Activated T-helper 1 cell treated with anti-CD3 and anti-CD28 coated beads, Interleukin-12 subunit alpha, Interleukin-12 subunit beta, Interleukin-2, Interleukin-4 antibody, amounts not matched to agents 30 ng/mL and 10 ng/mL and 1 ng/mL, durations not matched to agents 14 hours and 24 hours and 36 hours (primary cell): ENCODE results near the gene SYN1. TPM values are rescaled to one million over a fixed set of nuclear protein-coding genes. Genes with fewer than 3 reads are reported as not detected.

Experiments used
- DNase-seq: peaks from one replicate; pipeline ENCODE4 v3.0.0; 2021; ENCODE audit warnings: low spot score
- H3K27ac Mint-ChIP-seq: one replicate; pipeline ENCODE4 v1.8.0; 2021; ENCODE audit warnings: mild to moderate bottlenecking, mixed read lengths
- H3K27me3 Mint-ChIP-seq: one replicate; pipeline ENCODE4 v1.8.0; 2022; ENCODE audit warnings: mild to moderate bottlenecking, moderate library complexity, mixed read lengths; ENCODE audit not compliant: insufficient read depth
- H3K36me3 Mint-ChIP-seq: one replicate; pipeline ENCODE4 v1.8.0; 2021; ENCODE audit warnings: low read depth, mixed read lengths
- H3K4me1 Mint-ChIP-seq: one replicate; pipeline ENCODE4 v1.8.0; 2021; ENCODE audit warnings: low read depth, mixed read lengths
- H3K4me3 Mint-ChIP-seq: one replicate; pipeline ENCODE4 v1.8.0; 2021; ENCODE audit warnings: mild to moderate bottlenecking, moderate library complexity, mixed read lengths
- H3K9me3 Mint-ChIP-seq: one replicate; pipeline ENCODE4 v1.8.0; 2021; ENCODE audit warnings: mixed read lengths
- intact Hi-C: fragments of 100-400 bp; cut with micrococcal nuclease; formaldehyde crosslinking; loops from one replicate; pipeline ENCODE4 v1.15.1; 2024
- total RNA-seq: library from RNA; stranded (reverse); gene quantifications from 2 replicates; pipeline ENCODE4 v1.2.3, GENCODE V29; 2022

Gene SYN1
- total RNA-seq, 1 donor from 2014 or later = 0.21 TPM

DNA sequence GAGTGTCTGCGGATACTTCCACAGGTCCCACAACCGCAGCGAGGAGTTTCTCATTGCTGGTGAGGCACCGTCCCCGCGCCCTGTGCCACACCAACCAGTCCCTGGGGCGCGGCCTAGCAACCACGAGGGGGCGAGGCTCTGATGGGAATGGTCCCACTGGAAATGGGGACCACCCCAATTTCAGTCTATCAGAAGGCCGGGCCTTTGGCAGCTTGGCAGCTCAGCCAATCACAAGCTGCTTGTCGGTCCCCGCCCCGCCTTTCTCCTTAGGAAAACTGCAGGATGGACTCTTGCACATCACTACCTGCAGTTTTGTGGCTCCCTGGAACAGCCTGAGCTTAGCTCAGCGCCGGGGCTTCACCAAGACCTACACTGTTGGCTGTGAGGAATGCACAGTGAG is 34.4 kb downstream of the SYN1 start:
- peaks cover 5% of the 10 kb centered on the region for H3K36me3 Mint-ChIP-seq
- H3K4me3 Mint-ChIP-seq = no peak overlapping the region
- no peaks in the 10 kb centered on the region for H3K9me3 Mint-ChIP-seq
- no peak overlapping the region for H3K27ac Mint-ChIP-seq
- DNase-seq = no peak
- no peaks in the 10 kb centered on the region for H3K27me3 Mint-ChIP-seq
- peaks cover 28% of the 10 kb centered on the region for H3K4me1 Mint-ChIP-seq
- intact Hi-C loops = no loop called here

DNA sequence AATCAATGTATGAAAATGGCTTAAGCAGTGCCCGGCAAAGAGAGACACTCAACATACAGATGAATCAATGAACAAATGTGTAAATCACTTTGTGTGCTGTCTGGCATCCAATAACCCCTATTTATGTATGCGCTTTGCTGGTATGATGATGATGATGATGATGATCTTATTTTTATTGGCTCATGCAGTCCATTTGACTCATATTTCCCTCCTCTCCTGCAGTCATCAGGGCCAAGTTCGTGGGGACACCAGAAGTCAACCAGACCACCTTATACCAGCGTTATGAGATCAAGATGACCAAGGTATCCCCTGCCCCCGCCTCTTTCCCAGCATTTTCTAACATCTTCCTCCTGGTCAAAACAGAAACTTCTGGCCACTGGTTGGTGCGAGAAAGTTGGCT is 34.9 kb downstream of the SYN1 start:
- no peaks in the 10 kb centered on the region for H3K9me3 Mint-ChIP-seq
- no peaks in the 10 kb centered on the region for H3K27me3 Mint-ChIP-seq
- no peak overlapping the region for H3K27ac Mint-ChIP-seq
- no peak overlapping the region for H3K4me3 Mint-ChIP-seq
- H3K4me1 Mint-ChIP-seq = peaks cover 32% of the 10 kb centered on the region
- DNase-seq = no peak
- intact Hi-C loops = no loop called here
- H3K36me3 Mint-ChIP-seq = peaks cover 5% of the 10 kb centered on the region

DNA sequence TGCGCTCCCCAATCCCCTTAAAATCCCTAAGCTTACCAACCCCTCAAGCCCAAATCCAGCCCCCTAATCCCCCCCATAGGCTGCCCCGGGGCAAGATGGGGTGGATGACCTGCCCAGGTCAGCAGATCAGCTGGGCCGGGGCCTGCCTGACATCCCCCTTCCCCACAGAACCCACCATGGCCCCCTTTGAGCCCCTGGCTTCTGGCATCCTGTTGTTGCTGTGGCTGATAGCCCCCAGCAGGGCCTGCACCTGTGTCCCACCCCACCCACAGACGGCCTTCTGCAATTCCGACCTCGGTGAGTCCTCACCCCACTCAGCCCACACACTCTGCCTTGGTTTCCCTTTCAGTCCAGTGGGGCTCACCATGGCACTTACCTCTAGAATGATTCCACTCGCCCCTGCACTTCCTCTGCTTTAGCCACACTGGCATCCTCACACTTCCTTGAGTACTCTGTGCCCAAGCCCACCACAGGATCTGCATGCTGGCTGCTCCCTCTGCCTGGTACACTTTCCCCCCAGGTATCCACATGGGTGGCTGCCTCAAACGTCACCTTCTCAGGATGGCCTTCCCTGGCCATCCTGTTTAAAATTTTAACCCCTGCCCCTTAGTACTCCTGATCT is 36.3 kb downstream of the SYN1 start:
- peaks cover 40% of the 10 kb centered on the region for H3K4me1 Mint-ChIP-seq
- DNase-seq = no peak
- H3K27ac Mint-ChIP-seq = peak overlapping the region; percentile 61
- no peaks in the 10 kb centered on the region for H3K9me3 Mint-ChIP-seq
- H3K36me3 Mint-ChIP-seq = peaks cover 5% of the 10 kb centered on the region
- intact Hi-C loops = no loop called here
- no peaks in the 10 kb centered on the region for H3K27me3 Mint-ChIP-seq
- H3K4me3 Mint-ChIP-seq = peak overlapping the region; percentile 61

GRCh38 chrX:47581731-47582647 is 37.7 kb downstream of the SYN1 start, which contains the start of gene TIMP1:
Gene TIMP1, plus strand, starts transcription at chrX:47582436. Its CDS starts 980 bp downstream, at chrX:47583416.
- Mint-ChIP-seq H3K9me3 (no peaks in the 10 kb centered on the region), H3K27ac (peak within 1 kb of the TSS; percentile 67)
- intact Hi-C loops = loop anchor here (1.0 kb wide), 4 partner anchors 21 to 80 kb away; partner anchors contain the start of genes ARAF and ELK1

GRCh38 chrX:47579537-47579936 is 40.1 kb downstream of the SYN1 start:
- Mint-ChIP-seq H3K27ac (peak overlapping the region; percentile 66), H3K4me1 (peaks cover 46% of the 10 kb centered on the region), H3K4me3 (peak overlapping the region; percentile 51), H3K9me3 (no peaks in the 10 kb centered on the region), H3K36me3 (peaks cover 4% of the 10 kb centered on the region), H3K27me3 (peaks cover 3% of the 10 kb centered on the region)
- peak; percentile 13 for DNase-seq
- intact Hi-C loops = no loop called here

More at GRCh38 chrX:47581731-47582647, 37.7 kb downstream of the SYN1 start, which contains the start of gene TIMP1:
- DNase-seq = peak; percentile 78
- peaks cover 4% of the 10 kb centered on the region for H3K36me3 Mint-ChIP-seq
- H3K4me3 Mint-ChIP-seq = peak within 1 kb of the TSS; percentile 67
- H3K27me3 Mint-ChIP-seq = peaks cover 3% of the 10 kb centered on the region
- H3K4me1 Mint-ChIP-seq = peaks cover 46% of the 10 kb centered on the region

GRCh38 chrX:47578692-47579091 is 41.0 kb downstream of the SYN1 start:
- H3K9me3 Mint-ChIP-seq = no peaks in the 10 kb centered on the region
- intact Hi-C loops = no loop called here
- DNase-seq = no peak
- H3K27me3 Mint-ChIP-seq = peaks cover 3% of the 10 kb centered on the region
- peaks cover 41% of the 10 kb centered on the region for H3K4me1 Mint-ChIP-seq
- peaks cover under 1% of the 10 kb centered on the region for H3K36me3 Mint-ChIP-seq
- H3K4me3 Mint-ChIP-seq = no peak overlapping the region
- no peak overlapping the region for H3K27ac Mint-ChIP-seq

- Mint-ChIP-seq H3K27ac (peak overlapping the region; percentile 18), H3K4me1 (peaks cover 33% of the 10 kb centered on the region), H3K27me3 (peaks cover 5% of the 10 kb centered on the region), H3K9me3 (no peaks in the 10 kb centered on the region), H3K36me3 (peaks cover 4% of the 10 kb centered on the region), H3K4me3 (no peak overlapping the region)
- DNase-seq = no peak
- intact Hi-C loops = no loop called here
Measured at GRCh38 chrX:47577901-47578300, 41.8 kb downstream of the SYN1 start.

DNA sequence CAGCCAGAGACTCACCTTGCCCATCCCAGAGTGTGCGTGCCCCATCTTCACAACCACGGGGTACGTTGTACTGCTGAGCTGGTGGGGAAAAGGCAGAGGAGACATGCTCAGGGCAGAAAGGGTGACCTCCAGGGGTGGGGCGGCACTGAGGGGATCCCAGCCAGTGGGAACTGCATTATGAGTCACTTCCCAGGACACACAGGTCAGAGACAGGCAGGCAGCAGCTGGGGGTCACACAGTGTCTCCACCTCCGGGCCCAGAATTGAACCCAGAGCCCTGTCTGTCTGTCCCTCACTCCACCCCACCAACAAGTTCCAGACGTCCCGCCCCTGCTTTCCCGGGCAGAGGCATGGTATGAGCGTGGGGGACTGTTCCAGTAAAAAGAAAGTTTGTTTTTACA is 42.2 kb downstream of the SYN1 start:
- no peaks in the 10 kb centered on the region for H3K9me3 Mint-ChIP-seq
- no peak overlapping the region for H3K4me3 Mint-ChIP-seq
- peaks cover 4% of the 10 kb centered on the region for H3K36me3 Mint-ChIP-seq
- no peak overlapping the region for H3K27ac Mint-ChIP-seq
- peaks cover 31% of the 10 kb centered on the region for H3K4me1 Mint-ChIP-seq
- H3K27me3 Mint-ChIP-seq = peaks cover 5% of the 10 kb centered on the region
- intact Hi-C loops = no loop called here
- no peak for DNase-seq

GRCh38 chrX:47576021-47576898 is 43.4 kb downstream of the SYN1 start:
- H3K27ac Mint-ChIP-seq = no peak overlapping the region
- H3K4me1 Mint-ChIP-seq = peaks cover 22% of the 10 kb centered on the region
- H3K9me3 Mint-ChIP-seq = no peaks in the 10 kb centered on the region
- peaks cover 5% of the 10 kb centered on the region for H3K27me3 Mint-ChIP-seq
- H3K36me3 Mint-ChIP-seq = peaks cover 10% of the 10 kb centered on the region
- H3K4me3 Mint-ChIP-seq = no peak overlapping the region
- DNase-seq = no peak
- intact Hi-C loops = no loop called here

- Mint-ChIP-seq H3K27ac (no peak overlapping the region), H3K36me3 (peaks cover 19% of the 10 kb centered on the region), H3K9me3 (no peaks in the 10 kb centered on the region), H3K27me3 (peaks cover 5% of the 10 kb centered on the region), H3K4me3 (no peak overlapping the region), H3K4me1 (peaks cover 14% of the 10 kb centered on the region)
- intact Hi-C loops = no loop called here
- no peak for DNase-seq
Measured at GRCh38 chrX:47574547-47575301, 44.9 kb downstream of the SYN1 start.

DNA sequence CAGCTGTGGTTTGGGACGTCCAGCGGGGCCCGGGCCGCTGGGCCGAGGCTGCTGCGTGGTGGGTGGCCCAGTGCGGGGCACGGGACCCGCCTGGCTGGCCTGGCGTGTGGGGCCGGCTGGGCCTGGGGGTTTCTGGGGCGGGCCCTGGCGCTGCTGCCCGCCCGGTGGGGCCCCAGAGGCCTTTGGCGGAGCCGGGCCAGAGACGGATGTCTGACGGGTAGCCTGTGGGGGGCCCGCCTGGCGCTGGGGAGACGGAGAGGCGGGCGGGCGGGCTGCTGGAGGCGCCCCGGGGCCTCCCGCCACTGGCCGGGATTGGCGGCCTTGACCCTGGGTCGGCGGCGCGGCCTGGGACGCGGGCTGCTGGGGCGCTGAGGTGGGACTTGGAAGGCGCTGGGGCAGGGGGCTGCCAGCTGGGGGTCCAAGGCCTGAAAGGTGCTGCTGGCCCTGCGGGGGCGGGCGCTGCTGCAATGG is 45.5 kb downstream of the SYN1 start:
- no peaks in the 10 kb centered on the region for H3K9me3 Mint-ChIP-seq
- no peak overlapping the region for H3K4me3 Mint-ChIP-seq
- H3K27me3 Mint-ChIP-seq = peaks cover 5% of the 10 kb centered on the region
- DNase-seq = no peak
- H3K36me3 Mint-ChIP-seq = peaks cover 24% of the 10 kb centered on the region
- intact Hi-C loops = no loop called here
- H3K27ac Mint-ChIP-seq = no peak overlapping the region
- H3K4me1 Mint-ChIP-seq = peaks cover 8% of the 10 kb centered on the region
